ENCODE results near the gene OR4F15.

OR4F15 gene

GRCh38 chr15:101808201-101808600, 3.8 kb upstream of the OR4F15 start:
- no peak overlapping the region for H3K4me3 ChIP-seq (ENCODE audit: low read depth, low read length)
- DNase-seq (ENCODE audit: low read depth) = no peak
- TF ChIP-seq CTCF (IDR thresholded peaks at IDR 0.05; ENCODE audit: control insufficient read depth, extremely low read depth, insufficient read depth) = no peak

- no peak for DNase-seq (ENCODE audit: low read depth)
- no peak for TF ChIP-seq CTCF (IDR thresholded peaks at IDR 0.05; ENCODE audit: control insufficient read depth, extremely low read depth, insufficient read depth)
- no peak overlapping the region for H3K4me3 ChIP-seq (ENCODE audit: low read depth, low read length)
Measured at GRCh38 chr15:101810456-101810855, 1.5 kb upstream of the OR4F15 start.

GRCh38 chr15:101810876-101811275, 1.1 kb upstream of the OR4F15 start:
- TF ChIP-seq CTCF (IDR thresholded peaks at IDR 0.05; ENCODE audit: control insufficient read depth, extremely low read depth, insufficient read depth) = no peak
- H3K4me3 ChIP-seq (ENCODE audit: low read depth, low read length) = no peak overlapping the region
- no peak for DNase-seq (ENCODE audit: low read depth)

GRCh38 chr15:101813803-101814534, 2.0 kb downstream of the OR4F15 start:
- H3K4me3 ChIP-seq (ENCODE audit: low read depth, low read length) = no peak overlapping the region
- DNase-seq (ENCODE audit: low read depth) = no peak
- no peak for TF ChIP-seq CTCF (IDR thresholded peaks at IDR 0.05; ENCODE audit: control insufficient read depth, extremely low read depth, insufficient read depth)

GRCh38 chr15:101820781-101821180, 8.8 kb downstream of the OR4F15 start:
- H3K4me3 ChIP-seq (ENCODE audit: low read depth, low read length) = no peak overlapping the region
- no peak for DNase-seq (ENCODE audit: low read depth)
- TF ChIP-seq CTCF (IDR thresholded peaks at IDR 0.05; ENCODE audit: control insufficient read depth, extremely low read depth, insufficient read depth) = no peak

- DNase-seq (ENCODE audit: low read depth) = no peak
- no peak for TF ChIP-seq CTCF (IDR thresholded peaks at IDR 0.05; ENCODE audit: control insufficient read depth, extremely low read depth, insufficient read depth)
Measured at GRCh38 chr15:101827257-101827656, 15.3 kb downstream of the OR4F15 start.

GRCh38 chr15:101828774-101829173, 16.8 kb downstream of the OR4F15 start:
- H3K4me3 ChIP-seq (ENCODE audit: low read depth, low read length) = no peak overlapping the region
- no peak for TF ChIP-seq CTCF (IDR thresholded peaks at IDR 0.05; ENCODE audit: control insufficient read depth, extremely low read depth, insufficient read depth)
- DNase-seq (ENCODE audit: low read depth) = no peak

More at GRCh38 chr15:101827257-101827656, 15.3 kb downstream of the OR4F15 start:
- no peak overlapping the region for H3K4me3 ChIP-seq (ENCODE audit: low read depth, low read length)
